GM23338 (cell line): Measurements from ENCODE around the gene SP8. TPM values are rescaled to one million over a fixed set of nuclear protein-coding genes. Genes with fewer than 3 reads are reported as not detected.
A peak's percentile ranks its signal among the peaks of the same experiment; 100 is the strongest.

ENCODE experiments used
- ATAC-seq: fragments of 200-7000 bp; cut with Tn5 transposase; 3 replicates; pipeline ENCODE4 v1.9.1; 2020
- DNase-seq: peaks from one replicate; pipeline ENCODE4 v3.0.0-alpha.2; 2015; ENCODE audit warnings: low spot score
- H2AFZ ChIP-seq: fragments of 200-600 bp; sonication (generic); 2 replicates; pipeline ENCODE4 v1.8.0; 2016; ENCODE audit warnings: antibody characterized with exemption, mild to moderate bottlenecking, moderate library complexity
- H3F3A ChIP-seq: fragments of 200-600 bp; sonication (generic); replicated peaks from 2 replicates; pipeline ENCODE4 v1.8.0; 2017; ENCODE audit warnings: antibody characterized with exemption, mixed run types, low read depth
- H3K27ac ChIP-seq: fragments of 200-600 bp; sonication (generic); 2 replicates; pipeline ENCODE4 v1.6.1; 2016; ENCODE audit warnings: low read depth
- H3K27me3 ChIP-seq: fragments of 200-600 bp; sonication (generic); 2 replicates; pipeline ENCODE4 v1.8.0; 2016; ENCODE audit warnings: mild to moderate bottlenecking, mixed run types, moderate library complexity; ENCODE audit not compliant: insufficient read depth
- H3K36me3 ChIP-seq: fragments of 200-600 bp; sonication (generic); 2 replicates; pipeline ENCODE4 v1.8.0; 2016; ENCODE audit warnings: mild to moderate bottlenecking; ENCODE audit not compliant: insufficient read depth
- H3K4me1 ChIP-seq: fragments of 200-600 bp; sonication (generic); 2 replicates; pipeline ENCODE4 v1.8.0; 2016; ENCODE audit warnings: mild to moderate bottlenecking, moderate library complexity; ENCODE audit not compliant: insufficient read depth
- H3K4me2 ChIP-seq: fragments of 200-600 bp; sonication (generic); 2 replicates; pipeline ENCODE4 v1.7.1; 2017; ENCODE audit warnings: mixed run types
- H3K4me3 ChIP-seq: fragments of 200-600 bp; sonication (generic); 2 replicates; pipeline ENCODE4 v1.6.1; 2016; ENCODE audit warnings: mixed run types
- H3K79me2 ChIP-seq: fragments of 200-600 bp; sonication (generic); replicated peaks from 2 replicates; pipeline ENCODE4 v1.8.0; 2017; ENCODE audit warnings: mild to moderate bottlenecking; ENCODE audit not compliant: insufficient read depth
- H3K9me2 ChIP-seq: fragments of 200-600 bp; sonication (generic); 2 replicates; pipeline ENCODE4 v1.8.0; 2017; ENCODE audit not compliant: insufficient read depth
- H4K20me1 ChIP-seq: fragments of 200-600 bp; sonication (generic); replicated peaks from 2 replicates; pipeline ENCODE4 v1.8.0; 2017; ENCODE audit warnings: mild to moderate bottlenecking; ENCODE audit not compliant: insufficient read depth
- H3K27ac Mint-ChIP-seq: 2 replicates; pipeline ENCODE4 v1.8.0; 2020; ENCODE audit warnings: inconsistent platforms, mild to moderate bottlenecking, moderate library complexity, mixed read lengths
- H3K27me3 Mint-ChIP-seq: 3 replicates; pipeline ENCODE4 v1.8.0; 2022; ENCODE audit warnings: low read depth, mild to moderate bottlenecking, moderate library complexity, mixed read lengths, inconsistent platforms; ENCODE audit not compliant: insufficient read depth, poor library complexity
- H3K36me3 Mint-ChIP-seq: 3 replicates; pipeline ENCODE4 v1.8.0; 2021; ENCODE audit warnings: low read depth, mild to moderate bottlenecking, inconsistent platforms, moderate library complexity, mixed read lengths
- H3K4me1 Mint-ChIP-seq: 3 replicates; pipeline ENCODE4 v1.8.0; 2020; ENCODE audit warnings: mild to moderate bottlenecking, inconsistent platforms, mixed read lengths
- H3K4me3 Mint-ChIP-seq: 3 replicates; pipeline ENCODE4 v1.8.0; 2021; ENCODE audit warnings: moderate library complexity, mild to moderate bottlenecking, inconsistent platforms, mixed read lengths
- H3K9me3 Mint-ChIP-seq: 3 replicates; pipeline ENCODE4 v1.8.0; 2020; ENCODE audit warnings: moderate library complexity, mild to moderate bottlenecking, inconsistent platforms, mixed read lengths
- CREB1 ChIP-seq: fragments of 250-450 bp; sonication (Bioruptor Pico); IDR thresholded peaks from 2 replicates; pipeline ENCODE4 v1.5.0; 2020; ENCODE audit warnings: low read depth, mild to moderate bottlenecking, moderate library complexity
- ETS1 ChIP-seq: IDR thresholded peaks from 2 replicates; pipeline ENCODE4 v1.6.1; 2016; ENCODE audit warnings: antibody characterized with exemption
- EZH2 ChIP-seq: fragments of 200-600 bp; sonication (generic); IDR thresholded peaks from one replicate; pipeline ENCODE4 v1.8.0; 2017; ENCODE audit warnings: antibody characterized with exemption, mild to moderate bottlenecking, low read depth; ENCODE audit not compliant: unreplicated experiment
- EZH2phosphoT487 ChIP-seq: fragments of 200-600 bp; sonication (generic); IDR thresholded peaks from one replicate; pipeline ENCODE4 v1.8.1; 2018; ENCODE audit warnings: antibody characterized with exemption; ENCODE audit not compliant: unreplicated experiment
- JUNB ChIP-seq: IDR thresholded peaks from one replicate; pipeline ENCODE4 v1.6.1; 2016; ENCODE audit warnings: antibody characterized with exemption; ENCODE audit not compliant: unreplicated experiment
- NANOG ChIP-seq: IDR thresholded peaks from 2 replicates; pipeline ENCODE4 v1.6.1; 2016; ENCODE audit warnings: antibody characterized with exemption, borderline replicate concordance
- POLR2AphosphoS5 ChIP-seq: IDR thresholded peaks from 2 replicates; pipeline ENCODE4 v1.6.1; 2016; ENCODE audit warnings: antibody characterized with exemption, low read depth
- STAT1 ChIP-seq: IDR thresholded peaks from one replicate; pipeline ENCODE4 v1.6.1; 2016; ENCODE audit warnings: antibody characterized with exemption; ENCODE audit not compliant: unreplicated experiment
- ZNF114 ChIP-seq: fragments of 250-450 bp; sonication (Bioruptor Pico); IDR thresholded peaks from 2 replicates; pipeline ENCODE4 v1.5.0; 2020; ENCODE audit warnings: mild to moderate bottlenecking, moderate library complexity
- ZNF331 ChIP-seq: fragments of 250-450 bp; sonication (Bioruptor Pico); IDR thresholded peaks from 2 replicates; pipeline ENCODE4 v1.5.0; 2020; ENCODE audit warnings: low read depth, mild to moderate bottlenecking, moderate library complexity
- polyA plus RNA-seq: library from polyadenylated mRNA; unstranded; fragments of >200 nt; fragmentation: Nextera tagmentation; extraction: Ambion mirVana; gene quantifications from 2 replicates; pipeline ENCODE4 v1.2.1, GENCODE V29; 2016
- total RNA-seq: library from RNA; depleted of rRNA; stranded (reverse); fragments of >200 nt; shearing (Covaris generic); gene quantifications from 2 replicates; pipeline ENCODE4 v1.2.3, GENCODE V29; 2014
- TF ChIP-seq, protein P1 (sequence below), 2 experiments: fragments of 200-600 bp in 1 of 2; sonication (generic) in 1 of 2; conservative IDR thresholded peaks; 2 replicates each; pipeline versions ENCODE4 v1.5.1 to v1.6.1; 2016 to 2017; ENCODE audit warnings: antibody characterized with exemption in 2 of 2, low read depth in 2 of 2, mild to moderate bottlenecking in 2 of 2, moderate library complexity in 1 of 2
- TF ChIP-seq, protein P2 (sequence below): fragments of 250-450 bp; sonication (Bioruptor Pico); IDR thresholded peaks from 2 replicates; pipeline ENCODE4 v1.5.0; 2020; ENCODE audit warnings: mild to moderate bottlenecking, moderate library complexity
- TF ChIP-seq, protein P3 (sequence below): IDR thresholded peaks from one replicate; pipeline ENCODE4 v1.6.1; 2018; ENCODE audit warnings: antibody characterized with exemption; ENCODE audit not compliant: unreplicated experiment

The SP8 gene
- total and polyA plus RNA-seq, 2 experiments from 2014 or later: 3.7 to 6.7 TPM

- Histone ChIP-seq H3K27me3 (no peaks in the 10 kb centered on the region), H3K4me2 (no peak overlapping the region), H3K9me2 (no peaks in the 10 kb centered on the region), H3F3A (no peaks in the 10 kb centered on the region), H2AFZ (peak overlapping the region; percentile 75), H3K4me3 (no peak overlapping the region), H3K36me3 (no peaks in the 10 kb centered on the region), H3K79me2 (no peaks in the 10 kb centered on the region), H3K4me1 (no peaks in the 10 kb centered on the region), H3K27ac (no peak overlapping the region), H4K20me1 (no peaks in the 10 kb centered on the region)
- H3K4me3 Mint-ChIP-seq: no peak overlapping the region
- no peaks in the 10 kb centered on the region for H3K9me3 Mint-ChIP-seq
- peaks cover 14% of the 10 kb centered on the region for H3K4me1 Mint-ChIP-seq
- H3K36me3 Mint-ChIP-seq: no peaks in the 10 kb centered on the region
- DNase-seq (peak; percentile 34), ATAC-seq (peak; percentile 93)
- peaks cover 11% of the 10 kb centered on the region for H3K27me3 Mint-ChIP-seq
- peak overlapping the region; percentile 22; the same call in 1 of the 2 replicates for H3K27ac Mint-ChIP-seq
- TF ChIP-seq NANOG (no peak), ZNF114 (CRISPR knock-in tag) (no peak), JUNB (no peak), POLR2AphosphoS5 (no peak), EZH2phosphoT487 (no peak), STAT1 (no peak), CREB1 (no peak), EZH2 (no peak), ZNF331 (CRISPR knock-in tag) (no peak), ETS1 (no peak)
- TF ChIP-seq, protein P1, sequence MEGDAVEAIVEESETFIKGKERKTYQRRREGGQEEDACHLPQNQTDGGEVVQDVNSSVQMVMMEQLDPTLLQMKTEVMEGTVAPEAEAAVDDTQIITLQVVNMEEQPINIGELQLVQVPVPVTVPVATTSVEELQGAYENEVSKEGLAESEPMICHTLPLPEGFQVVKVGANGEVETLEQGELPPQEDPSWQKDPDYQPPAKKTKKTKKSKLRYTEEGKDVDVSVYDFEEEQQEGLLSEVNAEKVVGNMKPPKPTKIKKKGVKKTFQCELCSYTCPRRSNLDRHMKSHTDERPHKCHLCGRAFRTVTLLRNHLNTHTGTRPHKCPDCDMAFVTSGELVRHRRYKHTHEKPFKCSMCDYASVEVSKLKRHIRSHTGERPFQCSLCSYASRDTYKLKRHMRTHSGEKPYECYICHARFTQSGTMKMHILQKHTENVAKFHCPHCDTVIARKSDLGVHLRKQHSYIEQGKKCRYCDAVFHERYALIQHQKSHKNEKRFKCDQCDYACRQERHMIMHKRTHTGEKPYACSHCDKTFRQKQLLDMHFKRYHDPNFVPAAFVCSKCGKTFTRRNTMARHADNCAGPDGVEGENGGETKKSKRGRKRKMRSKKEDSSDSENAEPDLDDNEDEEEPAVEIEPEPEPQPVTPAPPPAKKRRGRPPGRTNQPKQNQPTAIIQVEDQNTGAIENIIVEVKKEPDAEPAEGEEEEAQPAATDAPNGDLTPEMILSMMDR (conservative IDR thresholded peaks at IDR 0.05; ENCODE audit: low read depth in 2 of 2): no peak
- TF ChIP-seq, protein P2, sequence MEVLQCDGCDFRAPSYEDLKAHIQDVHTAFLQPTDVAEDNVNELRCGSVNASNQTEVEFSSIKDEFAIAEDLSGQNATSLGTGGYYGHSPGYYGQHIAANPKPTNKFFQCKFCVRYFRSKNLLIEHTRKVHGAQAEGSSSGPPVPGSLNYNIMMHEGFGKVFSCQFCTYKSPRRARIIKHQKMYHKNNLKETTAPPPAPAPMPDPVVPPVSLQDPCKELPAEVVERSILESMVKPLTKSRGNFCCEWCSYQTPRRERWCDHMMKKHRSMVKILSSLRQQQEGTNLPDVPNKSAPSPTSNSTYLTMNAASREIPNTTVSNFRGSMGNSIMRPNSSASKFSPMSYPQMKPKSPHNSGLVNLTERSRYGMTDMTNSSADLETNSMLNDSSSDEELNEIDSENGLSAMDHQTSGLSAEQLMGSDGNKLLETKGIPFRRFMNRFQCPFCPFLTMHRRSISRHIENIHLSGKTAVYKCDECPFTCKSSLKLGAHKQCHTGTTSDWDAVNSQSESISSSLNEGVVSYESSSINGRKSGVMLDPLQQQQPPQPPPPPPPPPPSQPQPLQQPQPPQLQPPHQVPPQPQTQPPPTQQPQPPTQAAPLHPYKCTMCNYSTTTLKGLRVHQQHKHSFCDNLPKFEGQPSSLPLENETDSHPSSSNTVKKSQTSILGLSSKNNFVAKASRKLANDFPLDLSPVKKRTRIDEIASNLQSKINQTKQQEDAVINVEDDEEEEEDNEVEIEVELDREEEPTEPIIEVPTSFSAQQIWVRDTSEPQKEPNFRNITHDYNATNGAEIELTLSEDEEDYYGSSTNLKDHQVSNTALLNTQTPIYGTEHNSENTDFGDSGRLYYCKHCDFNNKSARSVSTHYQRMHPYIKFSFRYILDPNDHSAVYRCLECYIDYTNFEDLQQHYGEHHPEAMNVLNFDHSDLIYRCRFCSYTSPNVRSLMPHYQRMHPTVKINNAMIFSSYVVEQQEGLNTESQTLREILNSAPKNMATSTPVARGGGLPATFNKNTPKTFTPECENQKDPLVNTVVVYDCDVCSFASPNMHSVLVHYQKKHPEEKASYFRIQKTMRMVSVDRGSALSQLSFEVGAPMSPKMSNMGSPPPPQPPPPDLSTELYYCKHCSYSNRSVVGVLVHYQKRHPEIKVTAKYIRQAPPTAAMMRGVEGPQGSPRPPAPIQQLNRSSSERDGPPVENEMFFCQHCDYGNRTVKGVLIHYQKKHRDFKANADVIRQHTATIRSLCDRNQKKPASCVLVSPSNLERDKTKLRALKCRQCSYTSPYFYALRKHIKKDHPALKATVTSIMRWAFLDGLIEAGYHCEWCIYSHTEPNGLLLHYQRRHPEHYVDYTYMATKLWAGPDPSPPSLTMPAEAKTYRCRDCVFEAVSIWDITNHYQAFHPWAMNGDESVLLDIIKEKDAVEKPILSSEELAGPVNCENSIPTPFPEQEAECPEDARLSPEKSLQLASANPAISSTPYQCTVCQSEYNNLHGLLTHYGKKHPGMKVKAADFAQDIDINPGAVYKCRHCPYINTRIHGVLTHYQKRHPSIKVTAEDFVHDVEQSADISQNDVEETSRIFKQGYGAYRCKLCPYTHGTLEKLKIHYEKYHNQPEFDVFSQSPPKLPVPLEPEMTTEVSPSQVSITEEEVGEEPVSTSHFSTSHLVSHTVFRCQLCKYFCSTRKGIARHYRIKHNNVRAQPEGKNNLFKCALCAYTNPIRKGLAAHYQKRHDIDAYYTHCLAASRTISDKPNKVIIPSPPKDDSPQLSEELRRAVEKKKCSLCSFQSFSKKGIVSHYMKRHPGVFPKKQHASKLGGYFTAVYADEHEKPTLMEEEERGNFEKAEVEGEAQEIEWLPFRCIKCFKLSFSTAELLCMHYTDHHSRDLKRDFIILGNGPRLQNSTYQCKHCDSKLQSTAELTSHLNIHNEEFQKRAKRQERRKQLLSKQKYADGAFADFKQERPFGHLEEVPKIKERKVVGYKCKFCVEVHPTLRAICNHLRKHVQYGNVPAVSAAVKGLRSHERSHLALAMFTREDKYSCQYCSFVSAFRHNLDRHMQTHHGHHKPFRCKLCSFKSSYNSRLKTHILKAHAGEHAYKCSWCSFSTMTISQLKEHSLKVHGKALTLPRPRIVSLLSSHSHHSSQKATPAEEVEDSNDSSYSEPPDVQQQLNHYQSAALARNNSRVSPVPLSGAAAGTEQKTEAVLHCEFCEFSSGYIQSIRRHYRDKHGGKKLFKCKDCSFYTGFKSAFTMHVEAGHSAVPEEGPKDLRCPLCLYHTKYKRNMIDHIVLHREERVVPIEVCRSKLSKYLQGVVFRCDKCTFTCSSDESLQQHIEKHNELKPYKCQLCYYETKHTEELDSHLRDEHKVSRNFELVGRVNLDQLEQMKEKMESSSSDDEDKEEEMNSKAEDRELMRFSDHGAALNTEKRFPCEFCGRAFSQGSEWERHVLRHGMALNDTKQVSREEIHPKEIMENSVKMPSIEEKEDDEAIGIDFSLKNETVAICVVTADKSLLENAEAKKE (CRISPR knock-in tag): no peak
- TF ChIP-seq, protein P3, sequence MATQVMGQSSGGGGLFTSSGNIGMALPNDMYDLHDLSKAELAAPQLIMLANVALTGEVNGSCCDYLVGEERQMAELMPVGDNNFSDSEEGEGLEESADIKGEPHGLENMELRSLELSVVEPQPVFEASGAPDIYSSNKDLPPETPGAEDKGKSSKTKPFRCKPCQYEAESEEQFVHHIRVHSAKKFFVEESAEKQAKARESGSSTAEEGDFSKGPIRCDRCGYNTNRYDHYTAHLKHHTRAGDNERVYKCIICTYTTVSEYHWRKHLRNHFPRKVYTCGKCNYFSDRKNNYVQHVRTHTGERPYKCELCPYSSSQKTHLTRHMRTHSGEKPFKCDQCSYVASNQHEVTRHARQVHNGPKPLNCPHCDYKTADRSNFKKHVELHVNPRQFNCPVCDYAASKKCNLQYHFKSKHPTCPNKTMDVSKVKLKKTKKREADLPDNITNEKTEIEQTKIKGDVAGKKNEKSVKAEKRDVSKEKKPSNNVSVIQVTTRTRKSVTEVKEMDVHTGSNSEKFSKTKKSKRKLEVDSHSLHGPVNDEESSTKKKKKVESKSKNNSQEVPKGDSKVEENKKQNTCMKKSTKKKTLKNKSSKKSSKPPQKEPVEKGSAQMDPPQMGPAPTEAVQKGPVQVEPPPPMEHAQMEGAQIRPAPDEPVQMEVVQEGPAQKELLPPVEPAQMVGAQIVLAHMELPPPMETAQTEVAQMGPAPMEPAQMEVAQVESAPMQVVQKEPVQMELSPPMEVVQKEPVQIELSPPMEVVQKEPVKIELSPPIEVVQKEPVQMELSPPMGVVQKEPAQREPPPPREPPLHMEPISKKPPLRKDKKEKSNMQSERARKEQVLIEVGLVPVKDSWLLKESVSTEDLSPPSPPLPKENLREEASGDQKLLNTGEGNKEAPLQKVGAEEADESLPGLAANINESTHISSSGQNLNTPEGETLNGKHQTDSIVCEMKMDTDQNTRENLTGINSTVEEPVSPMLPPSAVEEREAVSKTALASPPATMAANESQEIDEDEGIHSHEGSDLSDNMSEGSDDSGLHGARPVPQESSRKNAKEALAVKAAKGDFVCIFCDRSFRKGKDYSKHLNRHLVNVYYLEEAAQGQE: no peak
Measured at GRCh38 chr7:20745702-20746101, 41.0 kb downstream of the SP8 start.
